Fibroblast of skin of left biceps (primary cell): Measurements from ENCODE around the gene ZNF80.
"Not testable (repeated sequence)": the region's sequence is repeated elsewhere in the genome, so short reads cannot be mapped to it uniquely, and the experiment has no call there.

ENCODE experiments used
- DNase-seq, 2 experiments: peaks; one replicate each; pipeline ENCODE4 v3.0.0-alpha.2; 2013; ENCODE audit warnings: low read depth in 2 of 2

ZNF80 gene

DNA sequence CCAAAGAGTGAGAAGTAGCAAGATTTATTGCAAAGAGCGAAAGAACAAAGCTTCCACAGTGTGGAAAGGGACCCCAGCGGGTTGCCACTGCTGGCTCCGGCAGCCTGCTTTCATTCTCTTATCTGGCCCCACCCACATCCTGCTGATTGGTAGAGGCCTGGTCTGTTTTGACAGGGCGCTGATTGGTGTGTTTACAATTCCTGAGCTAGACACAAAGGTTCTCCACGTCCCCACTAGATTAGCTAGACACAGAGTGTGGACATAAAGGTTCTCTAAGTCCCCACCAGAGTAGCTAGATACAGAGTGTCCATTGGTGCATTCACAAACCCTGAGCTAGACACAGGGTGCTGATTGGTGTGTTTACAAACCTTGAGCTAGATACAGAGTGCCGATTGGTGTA is at the start of gene ZNF80:
TSS of gene ZNF80 (minus strand) at position 101 of the 400 bp plus-strand sequence. CDS start 504 bp downstream, outside the sequence.
- not testable (repeated sequence) for DNase-seq

DNA sequence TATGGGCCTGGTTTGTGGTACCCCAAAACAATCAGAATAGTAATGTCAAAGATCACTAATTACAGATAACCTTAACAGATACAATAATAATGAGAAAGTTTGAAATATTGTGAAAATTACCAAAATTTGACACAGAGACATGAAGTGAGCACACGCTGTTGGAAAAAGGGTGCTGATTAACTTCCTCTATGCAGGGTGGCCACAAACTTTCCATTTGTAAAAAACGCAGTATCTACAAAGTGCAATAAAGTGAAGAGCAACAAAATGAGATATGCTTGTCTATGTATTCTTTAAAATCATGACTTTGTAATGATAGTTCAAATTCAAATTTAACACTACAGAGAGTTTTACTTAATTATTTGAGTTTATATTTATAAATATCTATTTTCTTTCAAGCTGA is 48.9 kb upstream of the ZNF80 start:
- no peak for DNase-seq

DNA sequence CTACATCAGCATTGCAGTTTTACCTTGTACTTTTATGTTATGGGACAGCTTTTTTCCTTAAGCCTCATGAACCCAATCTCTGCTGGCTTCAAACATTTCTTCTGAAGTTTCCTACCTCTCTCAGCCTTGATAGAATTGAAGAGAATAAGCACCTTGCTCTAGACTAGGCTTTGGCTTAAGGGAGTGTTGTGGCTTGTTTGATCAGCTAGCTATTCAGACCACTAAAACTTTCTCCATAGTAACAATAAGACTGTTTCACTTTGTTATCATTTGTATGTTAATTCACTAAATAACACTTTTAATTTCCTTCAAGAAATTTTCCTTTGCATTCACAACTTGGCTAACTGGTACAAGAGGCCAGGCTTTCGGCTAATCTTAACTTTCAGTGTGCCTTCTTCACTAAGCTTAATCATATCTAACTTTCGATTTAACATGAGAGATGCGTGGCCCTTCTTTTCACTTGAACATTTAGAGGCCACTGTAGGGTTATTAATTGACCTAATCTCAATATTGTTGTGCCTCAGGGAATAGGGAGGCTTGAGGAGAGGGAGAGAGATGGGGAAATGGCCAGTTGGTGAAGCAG is 48.4 kb upstream of the ZNF80 start:
- no peak for DNase-seq

DNA sequence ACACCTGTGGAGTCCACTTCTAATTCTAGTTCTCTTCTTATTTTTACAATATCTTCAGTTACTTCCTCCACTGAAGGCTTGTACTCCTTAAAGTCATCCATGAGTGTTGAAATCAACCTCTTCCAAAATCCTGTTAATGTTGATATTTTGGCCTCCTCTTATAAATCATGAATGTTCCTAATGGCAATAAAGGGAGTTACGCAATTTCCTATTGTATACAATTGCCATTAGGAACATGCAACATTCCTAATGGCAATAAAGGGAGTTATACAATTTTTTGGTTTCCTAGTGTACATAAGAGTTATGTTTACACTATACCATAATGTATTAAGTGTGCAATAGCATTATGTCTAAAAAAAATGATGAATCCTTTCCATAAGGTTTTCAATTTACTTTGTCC is 47.3 kb upstream of the ZNF80 start:
- DNase-seq, result no peak

DNA sequence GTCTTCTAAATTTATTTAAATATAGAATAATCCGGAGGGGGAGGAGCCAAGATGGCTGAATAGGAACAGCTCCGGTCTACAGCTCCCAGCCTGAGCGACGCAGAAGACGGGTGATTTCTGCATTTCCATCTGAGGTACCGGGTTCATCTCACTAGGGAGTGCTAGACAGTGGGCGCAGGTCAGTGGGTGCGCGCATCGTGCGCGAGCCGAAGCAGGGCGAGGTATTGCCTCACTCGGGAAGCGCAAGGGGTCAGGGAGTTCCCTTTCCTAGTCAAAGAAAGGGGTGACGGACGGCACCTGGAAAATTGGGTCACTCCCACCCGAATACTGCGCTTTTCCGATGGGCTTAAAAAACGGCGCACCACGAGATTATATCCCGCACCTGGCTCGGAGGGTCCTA is 39.5 kb upstream of the ZNF80 start:
- DNase-seq, result not testable (repeated sequence)

DNA sequence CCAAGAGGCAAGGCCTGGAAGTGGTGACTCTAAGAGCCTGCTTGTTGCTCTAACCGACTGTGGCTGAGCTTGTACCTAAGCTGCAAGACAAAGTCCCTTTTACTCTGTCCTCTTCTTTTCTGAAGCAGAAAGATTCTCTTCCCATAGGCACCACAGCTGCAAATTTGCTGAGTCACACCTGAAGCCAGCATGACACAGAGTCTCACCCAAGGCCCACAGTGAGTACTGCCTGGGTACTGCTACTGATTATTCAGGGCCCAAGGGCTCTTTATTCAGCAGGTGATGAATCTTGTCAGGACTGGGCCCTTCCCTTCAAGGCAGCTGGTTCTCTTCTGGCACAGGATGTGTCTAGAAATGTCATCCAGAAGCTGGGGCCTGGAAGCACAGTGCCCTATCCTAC is 37.6 kb upstream of the ZNF80 start:
- no peak for DNase-seq

DNA sequence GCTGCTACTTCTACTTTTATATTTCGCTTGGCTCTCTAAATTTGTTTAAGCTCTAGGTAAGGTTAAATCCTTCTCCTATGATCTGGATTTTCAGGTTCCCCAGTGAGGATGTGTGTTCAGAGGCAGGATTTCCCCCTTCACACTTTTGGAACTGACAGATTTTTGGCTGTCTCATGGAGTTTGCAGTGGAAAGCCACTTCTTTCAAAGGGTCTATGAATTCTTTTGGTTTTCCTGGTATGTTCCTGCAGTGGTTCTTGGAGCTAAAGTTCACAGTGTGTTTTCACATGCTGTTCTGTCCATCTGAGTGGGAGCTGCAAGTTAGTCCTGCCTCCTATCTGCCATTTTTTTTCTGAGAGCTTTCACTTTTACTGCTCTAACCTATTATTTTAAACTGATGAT is 34.9 kb upstream of the ZNF80 start:
- no peak for DNase-seq

DNA sequence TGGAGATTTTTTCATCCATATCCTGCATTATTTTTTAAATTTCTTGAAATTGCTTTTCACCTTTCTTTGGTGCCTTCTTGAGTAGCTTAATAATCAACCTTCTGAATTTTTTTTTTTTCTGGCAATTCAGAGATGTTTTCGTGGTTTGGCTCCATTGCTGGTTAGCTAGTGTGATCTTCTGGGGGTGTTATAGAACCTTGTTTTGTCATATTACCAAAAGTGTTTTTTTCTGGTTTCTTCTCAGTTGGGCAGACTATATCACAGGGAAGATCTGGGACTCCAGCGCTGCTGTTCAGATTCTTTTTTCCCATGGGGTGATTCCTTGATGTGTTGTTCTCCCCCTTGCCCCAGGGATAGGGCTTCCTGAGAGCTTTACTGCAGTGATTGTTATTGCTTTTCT is 32.6 kb upstream of the ZNF80 start:
- no peak for DNase-seq

DNA sequence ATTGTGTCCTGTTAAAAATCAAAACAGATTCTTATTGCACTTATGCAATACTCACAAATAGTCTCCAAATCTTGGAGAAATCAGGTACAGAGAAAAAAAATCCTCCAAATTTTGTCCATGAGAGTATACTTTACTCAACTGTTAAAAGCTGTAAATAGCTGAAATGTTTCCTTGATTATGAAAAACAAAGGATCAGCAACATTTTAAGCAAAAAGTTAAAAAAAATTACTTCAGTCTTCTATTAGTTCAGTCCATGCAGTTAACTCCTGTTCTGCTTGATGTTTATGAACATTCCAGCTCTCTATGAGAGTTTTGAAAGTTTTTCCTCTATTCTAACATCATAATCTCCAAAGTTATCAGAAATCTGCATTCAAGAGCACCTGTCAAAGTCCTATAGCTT is 22.8 kb upstream of the ZNF80 start:
- no peak for DNase-seq

DNA sequence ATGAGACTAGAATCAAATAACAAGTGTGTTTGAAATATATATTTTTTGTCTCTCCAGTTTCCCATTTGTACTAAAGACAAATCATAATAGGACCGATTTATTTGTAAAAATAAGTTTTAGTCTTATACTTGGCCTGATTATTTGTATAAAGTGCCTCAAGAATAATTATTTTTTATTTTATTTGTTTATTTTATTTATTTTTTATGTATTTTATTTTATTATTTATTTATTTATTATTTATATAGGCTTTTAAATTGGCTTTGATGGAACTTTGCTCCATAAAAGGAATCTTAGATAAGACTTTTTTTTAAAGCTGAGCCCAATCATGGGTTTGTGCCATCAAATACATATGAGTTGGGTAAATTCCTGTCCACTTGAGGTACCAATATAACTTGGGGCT is 22.2 kb upstream of the ZNF80 start:
- DNase-seq, result no peak

DNA sequence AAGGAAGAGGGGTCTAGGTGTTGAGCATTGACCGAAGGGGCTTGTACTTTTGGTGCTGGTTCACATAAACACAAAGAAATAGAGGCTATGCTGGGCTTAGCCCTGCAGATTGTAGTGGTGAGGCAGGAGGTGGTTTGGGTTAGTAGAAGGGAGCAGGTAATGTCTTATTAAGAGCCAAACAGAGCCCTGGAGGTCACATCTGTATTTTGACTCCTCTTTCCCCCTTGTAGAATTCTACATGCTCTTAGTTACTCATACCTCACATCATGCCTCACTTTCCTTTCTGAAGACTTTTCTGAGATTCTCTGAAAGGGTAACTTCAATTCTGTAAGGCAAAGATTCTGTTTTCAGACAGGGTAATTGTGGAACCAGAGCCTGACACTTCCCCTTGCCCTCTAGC is 16.1 kb upstream of the ZNF80 start:
- no peak for DNase-seq

DNA sequence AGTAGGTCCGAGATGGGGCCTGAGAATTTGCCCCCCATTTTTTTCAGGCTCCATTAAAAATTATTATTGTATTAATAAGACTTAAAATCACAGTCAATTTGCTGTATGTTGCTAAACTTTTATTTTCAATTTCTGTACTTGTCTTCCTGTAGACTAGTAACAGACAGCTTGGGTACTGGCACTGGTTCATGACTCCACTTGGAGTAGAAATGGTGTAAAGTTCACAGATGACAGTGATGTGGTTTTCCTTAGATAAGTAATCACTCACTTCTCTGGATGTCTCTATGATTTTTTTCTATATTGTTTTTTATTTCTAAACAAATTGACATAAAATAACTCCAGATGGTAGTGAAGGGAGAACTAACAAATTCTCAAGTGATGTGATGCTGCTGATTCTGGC is 15.6 kb upstream of the ZNF80 start:
- no peak for DNase-seq

DNA sequence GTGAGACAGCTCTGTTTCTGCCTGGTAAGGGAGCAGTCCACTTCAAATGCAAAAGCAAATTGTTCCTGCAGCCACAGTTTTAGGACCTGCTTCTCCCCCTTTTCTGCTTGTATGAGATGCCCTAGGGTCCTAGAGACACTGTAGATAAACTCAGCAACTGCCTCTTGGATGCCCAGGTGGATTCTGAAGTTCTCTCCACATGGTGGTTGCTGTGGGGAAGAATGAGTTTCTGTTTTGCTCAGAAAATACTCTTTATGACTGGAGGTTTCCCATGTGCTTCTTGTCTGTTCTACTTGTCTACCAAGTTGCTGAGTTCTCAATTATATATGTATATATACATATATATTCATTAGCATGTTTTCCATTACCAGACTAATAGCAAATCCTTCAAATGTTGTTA is 5.6 kb upstream of the ZNF80 start:
- no peak for DNase-seq

DNA sequence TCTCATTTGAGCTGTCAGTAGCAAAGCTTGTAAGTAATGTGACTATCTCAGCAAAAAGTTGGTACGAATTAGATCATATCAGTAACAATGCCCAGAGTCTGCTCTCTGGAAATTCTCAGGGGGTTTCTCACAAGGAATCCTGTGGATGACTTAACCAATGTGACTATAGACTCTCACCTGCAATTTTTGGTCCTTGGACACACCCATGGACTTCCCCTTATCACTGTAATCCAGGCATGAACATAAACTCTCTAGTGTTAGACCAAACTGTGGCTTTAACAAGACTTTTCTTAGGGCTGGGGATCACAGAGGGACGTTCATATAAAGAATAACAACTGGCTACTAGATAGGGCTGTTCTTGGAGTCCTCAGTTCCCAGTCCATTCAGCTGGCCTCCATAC is 3.9 kb upstream of the ZNF80 start:
- DNase-seq, result no peak

DNA sequence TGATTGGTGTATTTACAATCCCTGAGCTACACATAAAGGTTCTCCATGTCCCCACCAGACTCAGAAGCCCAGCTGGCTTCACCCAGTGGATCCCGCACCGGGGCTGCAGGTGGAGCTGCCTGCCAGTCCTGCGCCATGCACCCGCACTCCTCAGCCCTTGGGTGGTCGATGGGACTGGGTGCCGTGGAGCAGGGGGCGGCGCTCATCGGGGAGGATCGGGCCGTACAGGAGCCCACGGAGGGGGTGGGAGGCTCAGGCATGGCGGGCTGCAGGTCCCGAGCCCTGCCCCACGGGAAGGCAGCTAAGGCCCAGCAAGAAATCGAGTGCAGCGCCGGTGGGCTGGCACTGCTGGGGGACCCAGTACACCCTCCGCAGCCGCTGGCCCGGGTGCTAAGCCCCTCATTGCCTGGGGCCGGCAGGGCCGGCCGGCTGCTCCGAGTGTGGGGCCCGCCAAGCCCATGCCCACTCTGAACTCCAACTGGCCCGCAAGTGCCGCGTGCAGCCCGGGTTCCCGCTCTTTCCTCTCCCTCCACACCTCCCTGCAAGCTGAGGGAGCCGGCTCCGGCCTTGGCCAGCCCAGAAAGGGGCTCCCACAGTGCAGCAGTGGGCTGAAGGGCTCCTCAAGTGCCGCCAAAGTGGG is 888 bp upstream of the ZNF80 start:
- DNase-seq, result not testable (repeated sequence)

DNA sequence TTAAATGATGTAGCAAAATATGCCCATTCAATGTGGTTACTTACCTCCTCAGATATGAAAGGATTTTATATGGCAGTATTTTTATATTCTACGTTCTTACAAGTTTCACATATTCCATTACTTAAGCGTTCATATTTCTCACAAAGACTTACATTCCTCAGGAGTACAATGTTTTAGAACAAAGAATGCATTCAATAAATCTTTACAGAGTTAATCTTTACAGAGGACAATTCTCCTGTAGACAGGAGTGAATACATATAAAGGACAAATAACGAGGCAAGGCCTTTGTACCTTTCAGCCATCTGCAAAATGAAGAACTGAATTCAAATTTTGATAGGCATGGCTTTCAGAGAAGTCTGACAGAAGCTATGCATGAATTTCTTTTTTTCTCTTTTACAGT is 1.9 kb downstream of the ZNF80 start:
- no peak for DNase-seq

DNA sequence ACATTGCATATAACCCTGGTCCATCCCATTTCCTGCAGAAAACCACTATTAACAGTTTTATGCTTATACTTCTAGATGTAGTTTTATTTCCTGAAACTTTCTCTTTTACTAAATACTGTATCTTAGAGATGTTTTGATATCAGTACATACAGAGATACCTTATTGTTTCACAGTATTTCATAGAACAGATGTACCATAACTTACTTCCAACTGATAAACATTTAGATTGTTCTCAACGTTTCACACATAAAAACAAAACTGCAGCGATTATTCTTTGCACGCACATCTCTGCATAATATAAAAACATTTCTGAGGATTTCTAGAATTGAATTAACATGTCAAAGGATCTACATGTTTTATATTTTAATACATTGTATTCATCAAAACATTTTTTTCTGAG is 2.6 kb downstream of the ZNF80 start:
- DNase-seq, result no peak

DNA sequence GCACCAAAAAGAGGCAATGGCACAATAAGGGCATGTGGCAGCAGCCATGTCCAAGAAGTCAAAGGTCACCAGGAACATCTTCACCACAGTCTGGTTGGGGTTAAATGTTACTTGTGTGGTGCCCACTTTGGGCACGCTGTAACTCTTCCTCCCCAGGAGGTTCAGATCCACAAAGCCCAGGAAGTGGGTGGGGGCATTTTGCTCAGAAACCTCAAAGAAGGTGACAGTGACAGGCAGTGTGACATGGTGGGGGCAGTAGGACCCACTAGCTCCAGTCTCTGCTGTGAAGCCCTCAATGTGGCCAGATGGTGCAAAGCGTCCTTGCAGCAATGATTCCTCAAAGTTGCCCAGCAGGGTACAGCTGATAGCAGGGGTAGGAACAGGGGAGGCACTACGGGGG is 5.8 kb downstream of the ZNF80 start:
- no peak for DNase-seq

DNA sequence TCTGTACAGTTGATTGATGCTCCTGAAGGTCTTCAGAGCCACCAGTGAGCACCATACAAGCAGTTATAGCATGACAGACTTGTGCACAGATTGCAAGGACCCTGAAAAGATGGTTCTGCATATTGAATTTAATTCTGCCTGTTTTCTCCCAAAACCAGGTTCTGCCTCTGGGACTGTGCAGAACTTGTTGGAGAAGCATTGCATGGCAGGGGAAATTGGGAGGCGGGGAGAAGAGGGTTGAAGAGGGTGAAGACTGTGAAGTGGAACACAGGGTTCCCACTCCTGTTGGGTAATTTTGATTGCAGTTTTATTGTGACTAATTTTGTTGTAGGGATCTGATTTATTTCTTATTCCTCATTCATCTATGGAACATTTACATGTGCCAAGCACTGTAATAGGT is 10.3 kb downstream of the ZNF80 start:
- no peak for DNase-seq

DNA sequence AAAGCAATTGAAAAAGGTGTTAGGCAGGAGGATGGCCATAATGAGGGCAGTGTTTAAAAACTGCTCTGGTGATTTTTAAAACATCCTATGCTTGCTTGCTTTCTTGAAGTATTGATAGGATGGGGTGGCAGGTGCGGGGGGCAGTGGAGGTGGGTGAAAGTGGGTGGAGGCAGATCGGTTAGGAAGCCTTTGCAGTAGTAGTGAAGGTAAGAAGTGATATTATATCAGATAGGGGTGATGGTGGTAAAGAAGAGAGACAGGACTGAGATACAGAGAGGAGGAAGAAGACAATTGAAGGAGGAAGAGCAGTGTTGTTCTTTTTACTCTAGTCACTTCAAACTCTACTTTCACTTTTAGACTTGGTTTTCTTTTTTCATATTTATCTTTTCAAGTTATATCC is 11.1 kb downstream of the ZNF80 start:
- DNase-seq, result no peak

DNA sequence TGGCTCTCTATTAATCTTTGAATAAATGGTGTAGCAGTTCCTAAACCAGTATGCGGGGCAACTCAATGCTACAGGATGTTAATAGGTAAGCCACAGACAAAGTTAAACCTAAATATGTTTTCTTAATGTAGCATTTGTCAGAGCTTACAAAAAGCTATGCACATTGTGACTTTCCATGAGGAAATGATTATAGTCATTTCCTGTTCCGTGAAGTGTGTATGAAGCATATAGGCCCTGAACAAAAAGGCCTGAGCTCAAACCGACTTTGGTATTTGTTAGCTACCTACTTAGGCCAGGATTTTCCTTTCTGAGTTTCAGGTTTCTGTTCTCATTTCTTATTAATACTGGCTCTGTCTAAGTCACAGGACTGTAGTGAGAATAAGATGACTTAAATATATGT is 14.2 kb downstream of the ZNF80 start:
- peak in 1 of 2 experiments; percentile 6 for DNase-seq

DNA sequence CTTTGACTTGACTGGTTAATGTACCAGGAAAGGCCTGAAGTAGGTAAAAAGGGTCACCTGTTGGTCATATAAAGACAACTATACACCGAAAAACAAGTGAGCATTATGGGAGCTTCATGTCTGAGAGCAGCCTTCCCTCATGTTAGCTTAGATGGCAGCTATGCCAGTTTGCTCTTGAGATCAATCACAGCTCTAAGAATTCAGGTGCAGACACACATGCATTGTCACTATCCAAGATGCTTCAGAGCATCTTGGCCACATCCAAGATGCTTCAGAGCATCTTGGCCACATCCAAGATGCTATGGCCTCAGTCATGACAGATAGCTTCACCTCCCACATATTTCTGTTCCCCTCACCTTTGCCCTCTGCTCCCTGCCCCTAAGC is 15.5 kb downstream of the ZNF80 start:
- DNase-seq, result no peak

DNA sequence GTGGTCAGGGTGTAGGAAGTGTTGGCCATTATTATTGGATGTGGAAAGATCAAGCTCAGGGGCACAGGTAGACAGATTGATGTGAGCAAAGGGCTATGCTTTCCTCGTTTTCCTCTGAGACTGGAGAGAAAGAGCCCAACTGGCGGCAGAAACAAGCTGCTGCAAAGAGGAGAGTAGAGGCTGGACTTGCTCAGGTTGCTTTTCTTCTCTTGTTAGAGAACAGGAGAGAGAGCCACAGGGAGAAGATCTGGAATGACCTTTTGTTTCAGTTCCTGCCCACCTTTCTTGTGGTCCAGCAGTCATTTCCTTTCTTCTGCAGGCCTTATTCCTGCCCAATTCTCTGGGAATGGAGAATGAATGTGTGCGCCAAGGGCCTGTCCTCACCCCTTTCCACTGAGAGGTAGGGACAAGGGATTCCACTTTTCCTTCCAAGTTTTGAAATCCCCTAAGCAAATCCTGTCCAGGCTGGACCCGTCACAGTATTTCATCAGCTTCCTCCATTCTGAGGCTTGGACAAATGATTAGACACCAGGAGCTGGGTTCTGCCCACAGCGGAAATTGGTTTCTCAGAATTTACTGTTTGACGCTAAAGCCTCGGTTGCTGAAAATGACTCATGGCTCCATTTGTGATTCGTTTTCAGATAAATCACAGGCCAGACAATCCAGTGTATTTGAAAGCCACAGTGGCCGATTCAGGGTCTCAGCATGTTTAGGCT is 16.1 kb downstream of the ZNF80 start:
- no peak for DNase-seq
